Urinary bladder (tissue), 4 donors: ENCODE measurements around the gene STEAP1. TPM values are rescaled to one million over a fixed set of nuclear protein-coding genes. Genes with fewer than 3 reads are reported as not detected.
"Not testable (repeated sequence)": the region's sequence is repeated elsewhere in the genome, so short reads cannot be mapped to it uniquely, and the experiment has no call there.

Experiments
- DNase-seq: peaks from one replicate; pipeline ENCODE4 v3.0.0-alpha.2; 2015; ENCODE audit errors: extremely low spot score
- H3K27ac ChIP-seq: one replicate; pipeline ENCODE4 v1.5.1; 2013; ENCODE audit warnings: low read depth, mild to moderate bottlenecking, moderate library complexity
- H3K36me3 ChIP-seq: one replicate; pipeline ENCODE4 v1.6.1; 2013; ENCODE audit warnings: mild to moderate bottlenecking, moderate library complexity; ENCODE audit not compliant: insufficient read depth
- H3K4me1 ChIP-seq: one replicate; pipeline ENCODE4 v1.6.1; 2013; ENCODE audit warnings: mild to moderate bottlenecking, moderate library complexity; ENCODE audit not compliant: insufficient read depth
- H3K4me3 ChIP-seq: one replicate; pipeline ENCODE4 v1.5.1; 2013; ENCODE audit warnings: low read depth, low read length
- WGBS: extraction: QIAGEN DNeasy Blood & Tissue Kit; methylation state at CpG from one replicate; pipeline ENCODE4 v1.1.7; 2013; 5-methylcytosine and 5-hydroxymethylcytosine counted together
- polyA plus RNA-seq: library from polyadenylated mRNA; stranded (reverse); fragments of 200-250 nt; gene quantifications from one replicate; pipeline ENCODE4 v1.2.3, GENCODE V29; 2013
- total RNA-seq: library from RNA; depleted of rRNA; stranded (reverse); fragments of >200 nt; gene quantifications from one replicate; pipeline ENCODE4 v1.2.3, GENCODE V29; 2014
- donor health status: healthy with polysubstance abuse.
- donor health status: healthy.

STEAP1 gene
- 5.8 TPM for total RNA-seq
- polyA plus RNA-seq: 8.1 TPM

- H3K4me3 ChIP-seq: peak within 1 kb of the TSS; percentile 48
- not testable (repeated sequence) for H3K4me1 ChIP-seq, H3K36me3 ChIP-seq
- DNase-seq: peak; percentile 47
- WGBS: 5% methylated on average over 58 of the region's 58 CpGs
- peak within 1 kb of the TSS; percentile 61 for H3K27ac ChIP-seq
Observed at GRCh38 chr7:90153943-90154771, at the start of gene STEAP1. STEAP1 (plus strand) TSS chr7:90154469; CDS start chr7:90159789, 5,320 bp downstream.

GRCh38 chr7:90114972-90115371 lies 39.3 kb upstream of the STEAP1 start:
- H3K27ac ChIP-seq, H3K4me3 ChIP-seq, H3K36me3 ChIP-seq, H3K4me1 ChIP-seq, DNase-seq: not testable (repeated sequence)
- WGBS: no CpG with 5 or more reads among the region's 1 CpG

- not testable (repeated sequence) for H3K4me1 ChIP-seq, H3K27ac ChIP-seq, H3K36me3 ChIP-seq, DNase-seq
- H3K4me3 ChIP-seq: peak overlapping the region; percentile 47
- WGBS: under 1% methylated on average over 48 of the region's 48 CpGs
Observed at GRCh38 chr7:90118551-90119177, 35.6 kb upstream of the STEAP1 start.

- Histone ChIP-seq H3K36me3 (no peaks in the 10 kb centered on the region), H3K27ac (no peak overlapping the region), H3K4me3 (peak overlapping the region; percentile 47), H3K4me1 (no peaks in the 10 kb centered on the region)
- DNase-seq: peak; percentile 29
- 2% methylated on average over 58 of the region's 58 CpGs for WGBS
Observed at GRCh38 chr7:90119178-90119971, 34.9 kb upstream of the STEAP1 start.

GRCh38 chr7:90120205-90120604 lies 34.1 kb upstream of the STEAP1 start:
- not testable (repeated sequence) for H3K4me3 ChIP-seq, DNase-seq, H3K27ac ChIP-seq, H3K36me3 ChIP-seq, H3K4me1 ChIP-seq
- 44% methylated on average over 4 of the region's 4 CpGs for WGBS

GRCh38 chr7:90131746-90132145 lies 22.5 kb upstream of the STEAP1 start:
- DNase-seq, H3K4me3 ChIP-seq, H3K27ac ChIP-seq, H3K4me1 ChIP-seq, H3K36me3 ChIP-seq: not testable (repeated sequence)
- 93% methylated on average over 8 of the region's 8 CpGs for WGBS

- DNase-seq, H3K4me1 ChIP-seq, H3K27ac ChIP-seq, H3K36me3 ChIP-seq, H3K4me3 ChIP-seq: not testable (repeated sequence)
- 80% methylated on average over 14 of the region's 14 CpGs for WGBS
Observed at GRCh38 chr7:90147079-90147960, 6.9 kb upstream of the STEAP1 start.

- not testable (repeated sequence) for H3K27ac ChIP-seq, H3K4me1 ChIP-seq, H3K4me3 ChIP-seq, H3K36me3 ChIP-seq, DNase-seq
Observed at GRCh38 chr7:90149428-90149827, 4.8 kb upstream of the STEAP1 start.

GRCh38 chr7:90151884-90152283 lies 2.4 kb upstream of the STEAP1 start:
- not testable (repeated sequence) for H3K27ac ChIP-seq, H3K36me3 ChIP-seq, H3K4me1 ChIP-seq, H3K4me3 ChIP-seq, DNase-seq
- WGBS: 67% methylated on average over 3 of the region's 3 CpGs

- DNase-seq, H3K36me3 ChIP-seq, H3K4me1 ChIP-seq, H3K27ac ChIP-seq, H3K4me3 ChIP-seq: not testable (repeated sequence)
- WGBS: 37% methylated on average over 9 of the region's 9 CpGs
Observed at GRCh38 chr7:90152642-90153253, 1.5 kb upstream of the STEAP1 start.

- Histone ChIP-seq H3K4me3 (no peak overlapping the region), H3K36me3 (no peaks in the 10 kb centered on the region), H3K27ac (no peak overlapping the region), H3K4me1 (peaks cover 2% of the 10 kb centered on the region)
- WGBS: 83% methylated on average over 4 of the region's 4 CpGs
- DNase-seq: no peak
Observed at GRCh38 chr7:90155206-90155605, 937 bp downstream of the STEAP1 start.

- H3K4me3 ChIP-seq, DNase-seq, H3K36me3 ChIP-seq, H3K27ac ChIP-seq, H3K4me1 ChIP-seq: not testable (repeated sequence)
- 80% methylated on average over 2 of the region's 2 CpGs for WGBS
Observed at GRCh38 chr7:90157331-90157730, 3.1 kb downstream of the STEAP1 start.
